ENCODE measurements around the gene TMEM147. TPM values are rescaled to one million over a fixed set of nuclear protein-coding genes. Genes with fewer than 3 reads are reported as not detected.

Gene TMEM147
- total RNA-seq, 2 experiments from 2014 or later: 73.1 to 73.8 TPM

Other genes starting within 250 kb of the TMEM147 start
- gene CD22, start 216.4 kb upstream of the TMEM147 start, total RNA-seq: 1 to 10 TPM; 3.5 to 4.1 TPM
- gene FFAR1, start 197.7 kb upstream of the TMEM147 start, total RNA-seq: under 1 TPM; 0.23 to 0.35 TPM
- 1 to 10 TPM; 2.4 to 3.1 TPM for gene FFAR3, start 187.2 kb upstream of the TMEM147 start, total RNA-seq
- 1 to 10 TPM in 1 of 2 experiments, under 1 TPM in 1; 0.54 to 1.1 TPM for gene GPR42, start 174.6 kb upstream of the TMEM147 start, total RNA-seq
- gene FFAR2, start 97.4 kb upstream of the TMEM147 start, total RNA-seq: not detected
- gene KRTDAP, start 55.2 kb upstream of the TMEM147 start, total RNA-seq: not detected
- gene DMKN, start 32.0 kb upstream of the TMEM147 start, total RNA-seq: 1 to 10 TPM; 1.1 to 1.3 TPM
- not detected for gene SBSN, start 17.3 kb upstream of the TMEM147 start, total RNA-seq
- not detected for gene GAPDHS, start 12.2 kb upstream of the TMEM147 start, total RNA-seq
- gene ATP4A, start 18.0 kb downstream of the TMEM147 start, total RNA-seq: not detected
- gene PMIS2, start 40.5 kb downstream of the TMEM147 start, total RNA-seq: not detected
- gene HAUS5, start 67.1 kb downstream of the TMEM147 start, total RNA-seq: 10 to 100 TPM; 39.7 to 41.0 TPM
- gene RBM42, start 83.4 kb downstream of the TMEM147 start, total RNA-seq: 10 to 100 TPM; 87.5 to 94.4 TPM
- 1 to 10 TPM in 1 of 2 experiments, under 1 TPM in 1; 0.37 to 1.1 TPM for gene ETV2, start 96.1 kb downstream of the TMEM147 start, total RNA-seq
- gene COX6B1, start 102.7 kb downstream of the TMEM147 start, total RNA-seq: 100 to 1,000 TPM; 385 to 437 TPM
- 1 to 10 TPM; 1.2 to 1.8 TPM for gene UPK1A, start 120.9 kb downstream of the TMEM147 start, total RNA-seq
- gene ZBTB32, start 158.9 kb downstream of the TMEM147 start, total RNA-seq: 100 to 1,000 TPM; 232 to 265 TPM
- 10 to 100 TPM; 48.6 to 49.4 TPM for gene KMT2B, start 172.4 kb downstream of the TMEM147 start, total RNA-seq
- 10 to 100 TPM; 71.4 to 80.2 TPM for gene IGFLR1, start 196.8 kb downstream of the TMEM147 start, total RNA-seq
- 10 to 100 TPM; 31.6 to 37.5 TPM for gene U2AF1L4, start 199.8 kb downstream of the TMEM147 start, total RNA-seq
- 10 to 100 TPM; 36.0 to 37.9 TPM for gene PSENEN, start 200.0 kb downstream of the TMEM147 start, total RNA-seq
- gene LIN37, start 202.9 kb downstream of the TMEM147 start, total RNA-seq: 10 to 100 TPM in 1 of 2 experiments, 1 to 10 TPM in 1; 8.4 to 12.7 TPM
- under 1 TPM; 0.53 to 0.93 TPM for gene HSPB6, start 211.4 kb downstream of the TMEM147 start, total RNA-seq
- gene PROSER3, start 212.6 kb downstream of the TMEM147 start, total RNA-seq: 10 to 100 TPM; 39.8 to 62.8 TPM
- 10 to 100 TPM; 27.8 to 35.2 TPM for gene ARHGAP33, start 229.9 kb downstream of the TMEM147 start, total RNA-seq